Coronary artery (tissue), 2 donors: Measurements from ENCODE around the gene RTN4IP1.

ENCODE experiments used
- DNase-seq: peaks from one replicate; pipeline ENCODE4 v3.0.0-alpha.2; 2017; ENCODE audit warnings: low spot score
- H3K27ac ChIP-seq, 2 donors: fragments of 200-600 bp; sonication (generic); one replicate each; pipeline ENCODE4 v1.5.1; 2016 to 2019
- H3K4me3 ChIP-seq: fragments of 200-600 bp; sonication (generic); 2 replicates; pipeline ENCODE4 v1.5.1; 2016; ENCODE audit warnings: mild to moderate bottlenecking, moderate library complexity
- TF ChIP-seq, protein P1 (sequence below): fragments of 200-600 bp; sonication (generic); IDR thresholded peaks from one replicate; pipeline ENCODE4 v1.5.1; 2019; ENCODE audit warnings: antibody characterized with exemption

RTN4IP1 gene

DNA sequence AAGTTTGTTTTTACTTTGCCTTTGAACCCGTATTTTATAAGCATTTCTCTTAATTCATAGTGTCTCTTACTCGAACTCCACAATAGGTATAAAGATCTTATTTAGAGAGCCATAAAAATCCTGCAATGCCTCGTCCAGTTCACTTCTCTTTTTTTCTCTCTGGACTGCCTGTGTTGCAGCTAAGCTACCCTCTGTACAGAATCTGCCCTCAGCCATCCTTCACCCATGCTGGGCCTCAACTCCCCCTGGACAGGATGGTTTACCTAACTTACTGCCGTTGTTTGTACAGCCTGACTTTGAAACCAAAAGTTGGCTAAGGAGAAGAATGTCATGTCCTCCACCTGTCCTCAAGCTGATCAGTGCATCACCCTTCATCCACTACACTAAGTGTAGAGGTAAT is 10.5 kb upstream of the RTN4IP1 start:
- TF ChIP-seq, protein P1, sequence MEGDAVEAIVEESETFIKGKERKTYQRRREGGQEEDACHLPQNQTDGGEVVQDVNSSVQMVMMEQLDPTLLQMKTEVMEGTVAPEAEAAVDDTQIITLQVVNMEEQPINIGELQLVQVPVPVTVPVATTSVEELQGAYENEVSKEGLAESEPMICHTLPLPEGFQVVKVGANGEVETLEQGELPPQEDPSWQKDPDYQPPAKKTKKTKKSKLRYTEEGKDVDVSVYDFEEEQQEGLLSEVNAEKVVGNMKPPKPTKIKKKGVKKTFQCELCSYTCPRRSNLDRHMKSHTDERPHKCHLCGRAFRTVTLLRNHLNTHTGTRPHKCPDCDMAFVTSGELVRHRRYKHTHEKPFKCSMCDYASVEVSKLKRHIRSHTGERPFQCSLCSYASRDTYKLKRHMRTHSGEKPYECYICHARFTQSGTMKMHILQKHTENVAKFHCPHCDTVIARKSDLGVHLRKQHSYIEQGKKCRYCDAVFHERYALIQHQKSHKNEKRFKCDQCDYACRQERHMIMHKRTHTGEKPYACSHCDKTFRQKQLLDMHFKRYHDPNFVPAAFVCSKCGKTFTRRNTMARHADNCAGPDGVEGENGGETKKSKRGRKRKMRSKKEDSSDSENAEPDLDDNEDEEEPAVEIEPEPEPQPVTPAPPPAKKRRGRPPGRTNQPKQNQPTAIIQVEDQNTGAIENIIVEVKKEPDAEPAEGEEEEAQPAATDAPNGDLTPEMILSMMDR, result no peak
- no peak overlapping the region for H3K27ac ChIP-seq
- DNase-seq, result no peak

DNA sequence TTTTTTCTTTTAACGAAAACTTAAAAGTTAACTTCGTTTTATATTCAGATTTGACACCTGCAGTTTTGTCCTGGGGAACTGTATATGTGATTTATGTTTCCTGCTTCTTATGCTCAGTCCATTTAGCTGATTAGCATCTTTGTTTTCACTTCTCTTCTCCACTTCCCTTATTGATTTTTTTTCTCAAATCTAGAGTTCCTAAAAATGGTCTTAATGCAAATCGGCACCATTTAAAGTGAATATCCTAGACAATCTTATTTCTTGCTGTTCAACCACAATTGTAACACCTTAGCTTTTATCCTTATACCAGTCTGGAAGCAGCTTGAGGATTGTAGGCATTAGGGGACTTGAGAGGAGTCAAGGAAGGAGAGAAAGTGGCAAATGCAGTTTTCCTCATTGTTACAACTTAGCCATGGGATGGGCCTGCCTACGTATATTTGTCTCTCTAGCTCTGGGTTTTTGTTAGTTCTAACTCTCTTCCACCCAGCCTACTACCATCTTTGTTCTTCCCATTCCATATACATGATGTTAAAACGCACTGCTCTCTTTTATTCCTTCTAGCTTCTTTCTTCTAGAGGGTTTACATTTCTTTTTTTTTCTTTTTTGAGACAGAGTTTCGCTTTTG is 8.5 kb upstream of the RTN4IP1 start:
- DNase-seq, result no peak
- no peak overlapping the region for H3K4me3 ChIP-seq
- TF ChIP-seq, protein P1, result no peak
- no peak overlapping the region for H3K27ac ChIP-seq

More for the DNA sequence above, 10.5 kb upstream of the RTN4IP1 start:
- no peak overlapping the region for H3K4me3 ChIP-seq

DNA sequence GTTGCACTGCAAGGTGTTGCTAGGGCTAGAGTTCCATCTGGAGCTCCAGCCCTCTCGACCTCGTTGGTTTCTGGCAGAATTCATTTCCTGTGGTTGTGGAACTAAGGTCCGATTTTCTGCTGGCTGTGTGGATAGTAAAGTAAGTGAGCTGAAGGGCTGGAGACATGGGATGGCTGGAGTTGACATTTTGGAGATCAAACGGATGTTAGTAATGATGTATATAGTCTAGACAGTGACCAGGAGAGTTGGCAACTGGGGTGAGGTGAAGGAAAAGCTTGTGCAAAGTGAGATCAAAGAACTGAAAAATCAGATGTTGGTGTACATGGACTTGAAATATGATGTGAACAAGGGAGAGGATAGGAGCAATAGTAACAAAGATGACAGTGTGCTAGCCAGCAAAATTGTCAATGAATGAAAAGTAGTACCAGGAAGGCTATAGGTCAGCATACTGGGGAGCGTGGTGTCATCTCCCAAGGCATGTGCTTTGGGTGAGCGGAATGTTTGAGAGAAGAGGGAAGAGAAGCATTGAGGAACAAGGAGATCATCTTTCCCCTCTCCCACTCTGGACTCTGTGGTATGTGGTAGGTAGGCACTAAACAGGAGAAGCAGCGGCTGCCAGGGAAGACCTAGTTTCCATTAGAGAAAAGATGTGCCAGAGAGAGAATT is 7.9 kb upstream of the RTN4IP1 start:
- Histone ChIP-seq H3K4me3 (no peak overlapping the region), H3K27ac (no peak overlapping the region)
- TF ChIP-seq, protein P1, result no peak
- no peak for DNase-seq

DNA sequence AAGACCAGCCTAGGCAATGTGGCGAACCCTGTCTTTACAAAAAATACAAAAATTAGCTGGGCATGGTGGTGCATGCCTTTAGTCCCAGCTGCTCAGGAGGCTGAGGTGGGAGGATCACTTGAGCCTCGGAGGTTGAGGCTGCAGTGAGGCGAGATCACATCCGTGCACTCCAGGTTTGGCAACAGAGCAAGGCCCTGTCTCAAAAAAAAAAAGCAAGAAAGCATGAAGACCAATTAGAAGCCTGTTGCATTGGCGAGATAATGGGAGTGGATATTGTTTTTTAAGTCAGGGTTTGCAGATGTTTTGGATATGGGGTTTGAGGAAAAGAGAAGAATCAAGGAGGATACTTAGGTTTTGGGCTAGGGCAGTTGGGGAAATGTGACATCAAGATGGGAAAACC is 5.3 kb upstream of the RTN4IP1 start:
- no peak overlapping the region for H3K4me3 ChIP-seq
- TF ChIP-seq, protein P1, result no peak
- H3K27ac ChIP-seq, result no peak overlapping the region
- DNase-seq, result no peak

DNA sequence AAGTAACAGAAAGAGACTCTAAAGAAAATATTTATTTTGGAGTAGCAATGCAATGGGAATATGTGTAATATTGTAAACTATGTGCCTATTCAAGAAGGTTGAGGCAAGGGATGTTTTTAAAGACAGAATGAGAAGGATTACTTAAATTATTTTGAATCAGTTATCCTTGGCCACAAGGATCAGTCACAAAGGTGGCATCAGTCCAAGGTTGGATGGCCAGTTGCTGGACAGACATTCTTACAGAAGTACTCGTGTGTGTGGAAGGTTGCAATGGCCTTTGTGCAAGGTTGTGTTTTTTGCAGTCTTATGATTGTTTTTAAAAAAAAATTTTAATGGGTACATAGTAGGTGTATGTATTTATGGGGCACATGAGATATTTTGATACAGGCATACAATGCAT is 2.0 kb upstream of the RTN4IP1 start:
- no peak overlapping the region for H3K27ac ChIP-seq
- no peak for DNase-seq
- TF ChIP-seq, protein P1, result no peak

DNA sequence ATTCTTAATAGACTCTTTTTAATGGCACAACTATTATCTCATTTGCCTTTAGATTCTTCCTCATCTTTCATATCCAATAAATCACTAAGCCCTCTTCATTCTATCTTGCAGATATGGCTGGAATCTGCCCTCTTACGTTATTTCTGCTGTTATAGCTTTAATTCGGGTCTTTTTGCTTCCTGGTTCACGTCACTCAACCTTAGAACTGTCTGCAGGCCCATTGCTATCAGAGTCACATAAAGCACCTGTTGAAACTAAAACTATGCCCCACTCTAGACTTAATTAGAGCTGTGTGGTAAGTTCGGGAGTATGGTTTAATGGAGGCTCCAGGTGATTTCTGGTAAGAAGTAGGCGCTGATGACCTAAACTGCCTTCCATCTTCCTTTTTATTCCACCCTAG is 1.1 kb upstream of the RTN4IP1 start:
- no peak overlapping the region for H3K27ac ChIP-seq
- H3K4me3 ChIP-seq, result peak overlapping the region; percentile 99
- no peak for DNase-seq
- TF ChIP-seq, protein P1, result no peak

More for the DNA sequence above, 2.0 kb upstream of the RTN4IP1 start:
- no peak overlapping the region for H3K4me3 ChIP-seq

DNA sequence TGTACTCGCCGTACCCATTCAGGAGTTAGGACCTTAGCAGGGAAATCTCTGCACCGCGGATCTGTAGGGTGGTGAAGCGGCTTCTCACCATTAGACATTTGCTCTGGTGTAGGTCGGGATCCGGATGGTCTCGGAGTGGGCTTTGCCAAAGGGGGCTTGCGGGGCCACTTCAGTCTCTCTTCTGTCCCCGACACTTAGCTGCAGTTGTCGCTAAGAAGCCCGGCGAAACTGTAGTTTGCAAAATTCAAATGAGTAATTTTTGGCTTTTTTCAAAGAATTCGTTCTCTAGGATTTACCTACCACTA is 513 bp upstream of the RTN4IP1 start:
- peak overlapping the region; percentile 99 for H3K4me3 ChIP-seq
- TF ChIP-seq, protein P1, result no peak
- DNase-seq, result no peak

More for the DNA sequence above, 513 bp upstream of the RTN4IP1 start:
- H3K27ac ChIP-seq, result peak overlapping the region; percentile 53 to 80
